H1 (cell line): ENCODE measurements around the gene MRPL52. TPM values are rescaled to one million over a fixed set of nuclear protein-coding genes. Genes with fewer than 3 reads are reported as not detected.

Source experiments
- CTCF ChIA-PET: fragments of 300-600 bp; sonication (Branson Sonifier 250); formaldehyde crosslinking; loops from one replicate; lab custom pipeline; 2021; ENCODE audit not compliant: partially characterized antibody; lab: Charles Lee
- POLR2A ChIA-PET: fragments of 300-600 bp; sonication (Branson Sonifier 250); formaldehyde crosslinking; loops from one replicate; lab custom pipeline; 2021; ENCODE audit warnings: inconsistent platforms; ENCODE audit not compliant: partially characterized antibody; lab: Charles Lee
- DNase-seq, 2 experiments: peaks; one replicate each; pipeline versions ENCODE4 v3.0.0 to v3.0.0-alpha.2; 2010 to 2022; ENCODE audit warnings: low spot score in 2 of 2, low read depth in 1 of 2, mixed read lengths in 1 of 2
- FAIRE-seq: peaks from 2 replicates; lab custom pipeline; 2011; peaks lifted over from hg19 to GRCh38; lab: Jason Lieb, UNC
- H2AFZ ChIP-seq: 2 replicates; pipeline ENCODE4 v1.8.1; 2012; ENCODE audit warnings: low read length, inconsistent platforms
- H2AK5ac ChIP-seq: 2 replicates; pipeline ENCODE4 v1.6.1; 2013; ENCODE audit warnings: low read depth, low read length
- H2BK120ac ChIP-seq: replicated peaks from 2 replicates; pipeline ENCODE3; 2013; ENCODE audit warnings: low read depth, low read length, inconsistent platforms
- H2BK12ac ChIP-seq: 2 replicates; pipeline ENCODE4 v1.6.1; 2013; ENCODE audit warnings: low read depth, low read length
- H2BK15ac ChIP-seq: 2 replicates; pipeline ENCODE4 v1.6.1; 2013; ENCODE audit warnings: low read length
- H2BK20ac ChIP-seq: 2 replicates; pipeline ENCODE4 v1.6.1; 2013; ENCODE audit warnings: low read length
- H2BK5ac ChIP-seq: 2 replicates; pipeline ENCODE4 v1.6.1; 2013; ENCODE audit warnings: low read depth, low read length
- H3K14ac ChIP-seq: 2 replicates; pipeline ENCODE4 v1.6.1; 2013; ENCODE audit warnings: inconsistent platforms; ENCODE audit not compliant: insufficient read length
- H3K18ac ChIP-seq: 2 replicates; pipeline ENCODE4 v1.6.1; 2013; ENCODE audit warnings: low read length; ENCODE audit errors: extremely low read depth
- H3K23ac ChIP-seq: 2 replicates; pipeline ENCODE4 v1.6.1; 2013; ENCODE audit warnings: inconsistent platforms; ENCODE audit not compliant: insufficient read length
- H3K23me2 ChIP-seq: 2 replicates; pipeline ENCODE4 v1.6.1; 2013; ENCODE audit warnings: low read depth, low read length
- H3K27ac ChIP-seq: 2 replicates; pipeline ENCODE4 v1.6.1; 2011; ENCODE audit warnings: low read depth, low read length, inconsistent platforms
- H3K27me3 ChIP-seq, 4 experiments: replicated peaks in 1 of 4; 1 replicate in 1 of 4; 2 replicates in 3 of 4; pipeline versions ENCODE4 v1.6.1 to v1.8.1; 2011 to 2013; ENCODE audit warnings: low read length in 3 of 4, mild to moderate bottlenecking in 3 of 4, inconsistent platforms in 2 of 4, mixed read lengths in 2 of 4, moderate library complexity in 1 of 4; ENCODE audit not compliant: control insufficient read depth in 3 of 4, insufficient read depth in 3 of 4; ENCODE audit errors: extremely low read depth in 1 of 4
- H3K36me3 ChIP-seq, 4 experiments: 2 replicates each; pipeline versions ENCODE4 v1.6.1 to v1.8.1; 2011 to 2013; ENCODE audit warnings: mild to moderate bottlenecking in 4 of 4, low read length in 3 of 4, moderate library complexity in 2 of 4, control low read depth in 1 of 4, inconsistent platforms in 1 of 4; ENCODE audit not compliant: insufficient read depth in 4 of 4, control insufficient read depth in 2 of 4
- H3K4ac ChIP-seq: replicated peaks from 2 replicates; pipeline ENCODE3; 2013; ENCODE audit warnings: low read length, low read depth, mixed read lengths, inconsistent platforms; ENCODE audit not compliant: insufficient read length
- H3K4me1 ChIP-seq, 4 experiments: replicated peaks in 1 of 4; 1 replicate in 1 of 4; 2 replicates in 3 of 4; pipeline versions ENCODE4 v1.6.1 to v1.8.1; 2011 to 2013; ENCODE audit warnings: low read length in 3 of 4, inconsistent platforms in 2 of 4, mixed read lengths in 1 of 4; ENCODE audit not compliant: insufficient read depth in 4 of 4, control insufficient read depth in 3 of 4
- H3K4me2 ChIP-seq, 2 experiments: 2 replicates each; pipeline versions ENCODE4 v1.6.1 to v1.8.1; 2011 to 2013; ENCODE audit warnings: low read depth in 2 of 2, low read length in 2 of 2, control low read depth in 1 of 2, inconsistent platforms in 1 of 2, mild to moderate bottlenecking in 1 of 2; ENCODE audit not compliant: insufficient read depth in 1 of 2
- H3K4me3 ChIP-seq, 4 experiments: fragments of 200-600, 300-600 bp in 1 of 4; sonication (generic), shearing (Covaris generic), sonication (Bioruptor Twin) in 1 of 4; 2 replicates each; pipeline versions ENCODE4 v1.5.1 to v1.8.1; 2011 to 2016; ENCODE audit warnings: low read length in 4 of 4, low read depth in 3 of 4, control low read depth in 2 of 4, inconsistent platforms in 2 of 4, mild to moderate bottlenecking in 2 of 4, mixed read lengths in 1 of 4, moderate library complexity in 1 of 4; ENCODE audit not compliant: insufficient read depth in 2 of 4; ENCODE audit errors: extremely low read depth in 1 of 4
- H3K56ac ChIP-seq: replicated peaks from 2 replicates; pipeline ENCODE3; 2013; ENCODE audit warnings: low read depth, mild to moderate bottlenecking, mixed read lengths, low read length, inconsistent platforms; ENCODE audit not compliant: insufficient read length
- H3K79me1 ChIP-seq: 2 replicates; pipeline ENCODE4 v1.6.1; 2013; ENCODE audit warnings: low read depth, low read length, control low read depth
- H3K79me2 ChIP-seq, 2 experiments: 2 replicates each; pipeline versions ENCODE4 v1.6.1 to v1.8.1; 2012 to 2013; ENCODE audit warnings: low read length in 2 of 2, mild to moderate bottlenecking in 2 of 2, inconsistent platforms in 1 of 2; ENCODE audit not compliant: insufficient read depth in 2 of 2, control insufficient read depth in 1 of 2
- H3K9ac ChIP-seq, 4 experiments: replicated peaks in 1 of 4; 1 replicate in 1 of 4; 2 replicates in 3 of 4; pipeline versions ENCODE4 v1.6.1 to v1.8.1; 2011 to 2013; ENCODE audit warnings: low read depth in 3 of 4, low read length in 3 of 4, control low read depth in 2 of 4, mild to moderate bottlenecking in 2 of 4, moderate library complexity in 2 of 4, inconsistent platforms in 1 of 4; ENCODE audit errors: extremely low read depth in 1 of 4
- H3K9me3 ChIP-seq, 2 experiments: 2 replicates each; pipeline versions ENCODE4 v1.6.1 to v1.8.1; 2012 to 2013; ENCODE audit warnings: mild to moderate bottlenecking in 2 of 2, moderate library complexity in 2 of 2, control low read depth in 1 of 2, inconsistent platforms in 1 of 2, low read depth in 1 of 2, low read length in 1 of 2, mixed read lengths in 1 of 2; ENCODE audit not compliant: insufficient read depth in 2 of 2
- H4K20me1 ChIP-seq, 2 experiments: replicated peaks in 1 of 2; 2 replicates each; pipeline versions ENCODE3 to v1.8.1; 2011 to 2013; ENCODE audit warnings: inconsistent platforms in 2 of 2, low read length in 2 of 2, mild to moderate bottlenecking in 1 of 2; ENCODE audit not compliant: insufficient read depth in 2 of 2, control insufficient read depth in 1 of 2
- H4K5ac ChIP-seq: 2 replicates; pipeline ENCODE4 v1.6.1; 2013; ENCODE audit warnings: low read length, low read depth, mixed read lengths, inconsistent platforms; ENCODE audit not compliant: insufficient read length
- H4K8ac ChIP-seq: 2 replicates; pipeline ENCODE4 v1.8.0; 2013; ENCODE audit warnings: mild to moderate bottlenecking, moderate library complexity, low read length, inconsistent platforms; ENCODE audit not compliant: insufficient read depth; ENCODE audit errors: extremely low read depth
- H4K91ac ChIP-seq: replicated peaks from 2 replicates; pipeline ENCODE3; 2013; ENCODE audit warnings: low read length, mixed read lengths, inconsistent platforms; ENCODE audit not compliant: insufficient read length
- ATF3 ChIP-seq: IDR thresholded peaks from 2 replicates; pipeline ENCODE4 v1.6.1; 2011; ENCODE audit warnings: low read depth, mild to moderate bottlenecking, low read length; ENCODE audit not compliant: insufficient read depth
- BCL11A ChIP-seq, 2 experiments: IDR thresholded peaks; one replicate each; pipeline ENCODE4 v1.6.1; 2011; ENCODE audit warnings: low read depth in 2 of 2, low read length in 2 of 2, mild to moderate bottlenecking in 2 of 2
- CEBPB ChIP-seq: IDR thresholded peaks from 2 replicates; pipeline ENCODE4 v1.6.1; 2012; ENCODE audit warnings: low read depth, low read length
- CHD2 ChIP-seq: IDR thresholded peaks from 2 replicates; pipeline ENCODE4 v1.6.1; 2012; ENCODE audit warnings: low read length, improper control_type of control experiment
- EGR1 ChIP-seq: IDR thresholded peaks from 2 replicates; pipeline ENCODE4 v1.6.1; 2011; ENCODE audit warnings: low read depth, low read length, borderline replicate concordance
- EP300 ChIP-seq, 2 experiments: IDR thresholded peaks; 1 replicate in 1 of 2; 2 replicates in 1 of 2; pipeline ENCODE4 v1.6.1; 2011 to 2012; ENCODE audit warnings: low read depth in 2 of 2, low read length in 2 of 2, mild to moderate bottlenecking in 2 of 2, borderline replicate concordance in 1 of 2, inconsistent platforms in 1 of 2, moderate library complexity in 1 of 2
- EZH2 ChIP-seq: fragments of 200-600 bp; sonication (generic); IDR thresholded peaks from 2 replicates; pipeline ENCODE4 v1.7.1; 2012; ENCODE audit warnings: low read depth, mild to moderate bottlenecking, moderate library complexity, low read length, inconsistent platforms; ENCODE audit not compliant: severe bottlenecking
- JUND ChIP-seq: IDR thresholded peaks from 2 replicates; pipeline ENCODE4 v1.6.1; 2011; ENCODE audit warnings: mild to moderate bottlenecking, improper control_type of control experiment, low read length
- NANOG ChIP-seq: IDR thresholded peaks from 2 replicates; pipeline ENCODE4 v1.6.1; 2011; ENCODE audit warnings: low read length, low read depth, mild to moderate bottlenecking, inconsistent platforms; ENCODE audit not compliant: insufficient read depth, poor library complexity, severe bottlenecking
- NRF1 ChIP-seq: IDR thresholded peaks from 2 replicates; pipeline ENCODE4 v1.6.1; 2011; ENCODE audit warnings: mild to moderate bottlenecking, low read depth, low read length, improper control_type of control experiment
- POU5F1 ChIP-seq: IDR thresholded peaks from 2 replicates; pipeline ENCODE4 v1.6.1; 2011; ENCODE audit warnings: low read depth, mild to moderate bottlenecking, low read length, moderate library complexity
- SIRT6 ChIP-seq: IDR thresholded peaks from one replicate; pipeline ENCODE4 v1.7.1; 2012; ENCODE audit warnings: low read length, inconsistent platforms
- WGBS, 2 experiments: shearing (Covaris generic) in 1 of 2; methylation state at CpG; one replicate each; pipeline versions ENCODE4 v1.1.6 to v1.1.7; 2013 to 2015; ENCODE audit warnings: low lambda C conversion rate in 2 of 2, mixed read lengths in 2 of 2, inconsistent platforms in 1 of 2, low coverage in 1 of 2, missing lambda C conversion rate in 1 of 2; ENCODE audit not compliant: insufficient replicate concordance in 2 of 2, insufficient coverage in 1 of 2, insufficient read length in 1 of 2; ENCODE audit errors: extremely low coverage in 1 of 2, missing lambda C conversion rate in 1 of 2; 5-methylcytosine and 5-hydroxymethylcytosine counted together
- polyA plus RNA-seq, 7 experiments: library from polyadenylated mRNA; depleted of rRNA in 3 of 7; stranded (reverse) in 5 of 7; unstranded in 2 of 7; fragments of >200 nt in 5 of 7; fragments of 200-250 nt in 2 of 7; gene quantifications; 1 replicate in 5 of 7; 2 replicates in 1 of 7; 4 replicates in 1 of 7; pipeline versions ENCODE4 v1.2.1 to v1.2.3, GENCODE V29; 2011 to 2013; ENCODE audit warnings: missing spikeins in 2 of 7, mixed read lengths in 2 of 7
- total RNA-seq: library from RNA; stranded (reverse); fragmentation: NEBNext Ultra II Directional; extraction: Animal tissue kit (Norgen Biotek cat#: 25700); gene quantifications from 2 replicates; pipeline ENCODE4 v1.2.1, GENCODE V29; 2021

The MRPL52 gene
- total and polyA plus RNA-seq, 2 of the 8 experiments (the other 6 are each of a cell fraction or from before 2014, with no cell fraction given) = 70.5 to 176 TPM

- no peak overlapping the region; the same call in 1 of the 2 replicates for H3K18ac ChIP-seq
- H3K4me3 ChIP-seq = no peak overlapping the region
- WGBS, 2 experiments = 76% methylated on average over 6 of the region's 11 CpGs; no CpG with 5 or more reads in 1 of the 2 experiments
- FAIRE-seq (no peak), DNase-seq (no peak)
- no peak overlapping the region for H3K4me2 ChIP-seq
- H3K27ac ChIP-seq = no peak overlapping the region
- H3K9me3 ChIP-seq = no peaks in the 10 kb centered on the region
- no peak overlapping the region for H2AK5ac ChIP-seq
- H3K14ac ChIP-seq = no peak overlapping the region
- H3K4ac ChIP-seq = no peak overlapping the region
- no peak overlapping the region for H3K56ac ChIP-seq
- H3K9ac ChIP-seq = no peak overlapping the region; a peak in 1 of 7 replicates
- H4K91ac ChIP-seq = peak overlapping the region; percentile 44
- H2BK15ac ChIP-seq = 0 out of 2 replicates have a peak overlapping the region, but pooled peaks have one; percentile 81
- no peak overlapping the region for H2BK5ac ChIP-seq
- POLR2A ChIA-PET = interaction anchor here (2.7 to 13.9 kb wide), 2 partner anchors 13 to 25 kb away, joined by 9 to 203 read pairs; partner anchors contain the start of genes MMP14 and MRPL52
- H3K23ac ChIP-seq = no peak overlapping the region
- CTCF ChIA-PET = interaction anchor here (1.0 to 56.0 kb wide), 4 partner anchors 9 to 277 kb away, joined by 3 to 1562 read pairs (median 6); partner anchors contain the start of genes MMP14, MRPL52 and SLC7A7
- H3K4me1 ChIP-seq = peaks cover 4 to 20% (median 10%) of the 10 kb centered on the region in 4 experiments
- H2BK12ac ChIP-seq = 0 out of 2 replicates have a peak overlapping the region, but pooled peaks have one; percentile 9
- no peaks in the 10 kb centered on the region for H3K79me2 ChIP-seq
- 0 out of 2 replicates have a peak overlapping the region, but pooled peaks have one; percentile 42 for H4K8ac ChIP-seq
- peaks cover 0 to 2% of the 10 kb centered on the region in 2 experiments for H4K20me1 ChIP-seq
- H3K23me2 ChIP-seq = no peaks in the 10 kb centered on the region
- no peak overlapping the region for H2BK120ac ChIP-seq
- H4K5ac ChIP-seq = no peak overlapping the region
- peaks cover 4 to 39% (median 25%) of the 10 kb centered on the region in 4 experiments; a peak in 7 of 8 replicates for H3K36me3 ChIP-seq
- H2AFZ ChIP-seq = no peak overlapping the region
- H2BK20ac ChIP-seq = no peak overlapping the region
- H3K79me1 ChIP-seq = no peaks in the 10 kb centered on the region
- TF ChIP-seq SIRT6 (no peak), EZH2 (no peak), CEBPB (no peak), CHD2 (no peak), NRF1 (no peak), NANOG (no peak), ATF3 (no peak), EP300 (IDR thresholded peaks at IDR 0.05; ENCODE audit: borderline replicate concordance in 1 of 2, low read depth in 2 of 2, low read length in 2 of 2) (no peak), BCL11A (IDR thresholded peaks at IDR 0.05; ENCODE audit: low read depth in 2 of 2, low read length in 2 of 2) (no peak), EGR1 (no peak), POU5F1 (no peak), JUND (no peak)
- TF ChIP-seq, all 59 proteins: peak for 0
- no peaks in the 10 kb centered on the region for H3K27me3 ChIP-seq
Measured at GRCh38 chr14:22846811-22847307, 17.2 kb downstream of the MRPL52 start.
